Measurements from ENCODE around the gene DUOX2.

- TF ChIP-seq ZNF423 (tag by site-specific recombination; IDR thresholded peaks at IDR 0.05) (no peak), ZNF214 (tag by site-specific recombination; IDR thresholded peaks at IDR 0.05; ENCODE audit: borderline replicate concordance) (no peak), CTCF (tag by site-specific recombination; IDR thresholded peaks at IDR 0.05) (no peak), ZBTB20 (tag by site-specific recombination; IDR thresholded peaks at IDR 0.05) (no peak), ZNF747 (tag by site-specific recombination; IDR thresholded peaks at IDR 0.05) (no peak), ZNF302 (tag by site-specific recombination; IDR thresholded peaks at IDR 0.05; ENCODE audit: low read depth) (no peak), ZNF704 (tag by site-specific recombination; IDR thresholded peaks at IDR 0.05) (no peak)
Measured at GRCh38 chr15:45120081-45120972, 6.4 kb upstream of the DUOX2 start.

Data from HEK293 (cell line).